Measurements from ENCODE around the gene TOP2A.
"Not testable (repeated sequence)": the region's sequence is repeated elsewhere in the genome, so short reads cannot be mapped to it uniquely, and the experiment has no call there.

GRCh38 chr17:40409540-40409939 is 8.2 kb downstream of the TOP2A start:
- not testable (repeated sequence) for TF ChIP-seq CTCF (IDR thresholded peaks at IDR 0.05); YY1 (IDR thresholded peaks at IDR 0.05; ENCODE audit: low read depth); SIN3A (IDR thresholded peaks at IDR 0.05; ENCODE audit: borderline replicate concordance, low read depth, low read length); REST (IDR thresholded peaks at IDR 0.05; ENCODE audit: low read depth, low read length); USF2 (IDR thresholded peaks at IDR 0.05; ENCODE audit: borderline replicate concordance, low read depth, low read length); POLR2AphosphoS5 (IDR thresholded peaks at IDR 0.05; ENCODE audit: low read depth, low read length); PBX3 (IDR thresholded peaks at IDR 0.05); JUND (IDR thresholded peaks at IDR 0.05); CHD2 (IDR thresholded peaks at IDR 0.05; ENCODE audit: low read length, partially characterized antibody); RFX5 (IDR thresholded peaks at IDR 0.05; ENCODE audit: low read length); EZH2phosphoT487 (IDR thresholded peaks at IDR 0.05; ENCODE audit: borderline replicate concordance, low read depth); TEAD4 (IDR thresholded peaks at IDR 0.05; ENCODE audit: borderline replicate concordance, insufficient read depth)
